GM21717 (cell line): Measurements from ENCODE around the gene CNOT2.
"Not testable (repeated sequence)": the region's sequence is repeated elsewhere in the genome, so short reads cannot be mapped to it uniquely, and the experiment has no call there.

Source experiments
- ATAC-seq: cut with Tn5 transposase; IDR thresholded peaks from one replicate; pipeline ENCODE4 v1.9.1; 2021; ENCODE audit warnings: mild to moderate bottlenecking, moderate library complexity; ENCODE audit not compliant: unreplicated experiment

CNOT2 gene

GRCh38 chr12:70304684-70305555 lies 61.7 kb downstream of the CNOT2 start:
- ATAC-seq, result not testable (repeated sequence)

- ATAC-seq, result no peak
Measured at GRCh38 chr12:70305794-70306193, 62.6 kb downstream of the CNOT2 start.

GRCh38 chr12:70306676-70307075 lies 63.4 kb downstream of the CNOT2 start:
- no peak for ATAC-seq

GRCh38 chr12:70307868-70308267 lies 64.6 kb downstream of the CNOT2 start:
- ATAC-seq, result no peak

DNA sequence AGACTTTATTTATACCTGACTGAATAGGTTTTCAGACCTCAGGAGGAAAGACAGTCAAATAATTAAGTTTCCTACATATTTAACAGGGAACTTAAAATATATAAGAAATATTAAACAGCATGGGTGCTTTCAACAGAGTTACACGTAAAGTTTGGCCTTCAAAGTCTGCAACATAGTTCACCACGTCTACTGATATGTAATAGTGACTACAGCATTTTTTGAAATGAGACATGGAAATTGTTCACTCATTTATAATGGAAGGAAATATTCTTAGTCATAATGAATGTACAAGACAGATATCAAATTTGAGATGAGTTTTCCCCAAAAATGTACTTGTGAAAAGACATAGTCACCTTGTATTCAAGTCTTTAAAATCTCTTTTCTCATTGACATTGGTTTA lies 66.1 kb downstream of the CNOT2 start:
- no peak for ATAC-seq

DNA sequence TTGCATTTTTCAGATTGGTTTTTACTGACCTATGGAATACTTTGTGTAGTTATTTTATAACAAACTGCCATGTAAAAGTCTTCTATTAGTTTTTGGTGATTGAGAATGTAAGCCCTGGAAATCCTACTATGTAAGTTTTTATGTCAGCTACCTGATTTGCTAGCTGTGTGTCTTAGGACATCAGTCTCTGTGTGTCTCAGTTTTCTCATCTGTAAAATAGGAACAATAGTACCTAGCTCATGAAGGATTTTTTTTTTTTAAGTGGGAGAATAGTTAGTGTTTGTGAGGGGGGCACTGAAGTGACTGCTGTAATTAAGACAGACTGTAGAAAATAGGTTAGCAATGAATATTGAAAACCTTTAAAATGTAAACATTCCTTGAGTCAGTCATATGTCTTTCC lies 70.9 kb downstream of the CNOT2 start:
- no peak for ATAC-seq

- peak; percentile 91 for ATAC-seq
Measured at GRCh38 chr12:70317781-70318180, 74.5 kb downstream of the CNOT2 start.

- ATAC-seq, result no peak
Measured at GRCh38 chr12:70319605-70320004, 76.4 kb downstream of the CNOT2 start.

- ATAC-seq, result no peak
Measured at GRCh38 chr12:70321191-70321590, 78.0 kb downstream of the CNOT2 start.

DNA sequence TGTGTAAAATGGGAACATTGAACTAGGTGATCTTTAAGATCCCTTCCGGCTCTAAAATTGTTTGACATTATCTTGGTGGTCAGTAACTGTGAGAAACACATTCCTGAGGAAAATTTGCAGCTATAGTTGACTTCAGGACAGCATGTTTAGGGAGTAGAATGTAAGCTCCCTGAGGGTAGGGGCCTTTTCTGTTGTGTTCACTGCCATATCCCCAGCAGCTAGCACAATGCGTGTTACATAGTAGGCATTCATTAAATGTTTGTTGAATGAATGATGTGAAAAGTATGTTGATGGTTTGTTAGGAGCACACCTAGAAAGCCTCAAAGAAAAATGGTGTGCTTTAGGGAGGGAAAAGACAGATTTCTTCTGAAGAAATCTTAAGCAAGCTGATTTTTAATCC lies 84.3 kb downstream of the CNOT2 start:
- ATAC-seq, result no peak

- ATAC-seq, result no peak
Measured at GRCh38 chr12:70329728-70330127, 86.5 kb downstream of the CNOT2 start.

DNA sequence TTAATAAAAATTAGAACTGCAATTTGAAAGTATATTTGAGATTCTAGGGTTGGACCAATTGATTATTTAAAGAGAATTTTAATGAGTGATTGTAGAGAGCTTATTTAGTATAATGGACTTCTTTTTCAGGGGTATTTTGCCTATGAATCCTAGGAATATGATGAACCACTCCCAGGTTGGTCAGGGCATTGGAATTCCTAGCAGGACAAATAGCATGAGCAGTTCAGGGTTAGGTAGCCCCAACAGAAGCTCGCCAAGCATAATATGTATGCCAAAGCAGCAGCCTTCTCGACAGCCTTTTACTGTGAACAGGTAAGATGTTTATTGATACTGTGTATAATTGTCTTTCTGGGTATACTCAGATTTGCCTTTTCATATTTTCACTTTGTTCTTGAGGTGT lies 86.9 kb downstream of the CNOT2 start:
- no peak for ATAC-seq

DNA sequence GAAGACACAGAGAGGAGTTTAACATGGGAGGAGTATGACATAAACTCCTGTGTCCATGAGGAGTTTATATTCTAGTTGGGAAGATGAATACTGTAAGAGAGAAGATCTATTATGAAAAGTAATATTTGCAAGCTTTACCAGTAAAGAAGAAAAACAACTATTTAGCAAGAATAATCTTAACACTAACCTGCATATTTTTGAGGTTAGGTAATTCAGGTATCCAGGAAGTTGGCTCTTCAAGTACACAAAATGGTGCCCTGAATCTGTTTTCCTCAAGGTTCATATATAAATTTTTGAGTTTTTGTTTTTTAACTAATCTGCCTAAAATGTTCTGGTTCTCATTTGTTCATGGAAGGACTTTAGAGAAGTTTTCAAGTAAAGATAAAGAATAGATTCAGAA lies 89.0 kb downstream of the CNOT2 start:
- ATAC-seq, result no peak

GRCh38 chr12:70334742-70335141 lies 91.5 kb downstream of the CNOT2 start:
- ATAC-seq, result no peak

DNA sequence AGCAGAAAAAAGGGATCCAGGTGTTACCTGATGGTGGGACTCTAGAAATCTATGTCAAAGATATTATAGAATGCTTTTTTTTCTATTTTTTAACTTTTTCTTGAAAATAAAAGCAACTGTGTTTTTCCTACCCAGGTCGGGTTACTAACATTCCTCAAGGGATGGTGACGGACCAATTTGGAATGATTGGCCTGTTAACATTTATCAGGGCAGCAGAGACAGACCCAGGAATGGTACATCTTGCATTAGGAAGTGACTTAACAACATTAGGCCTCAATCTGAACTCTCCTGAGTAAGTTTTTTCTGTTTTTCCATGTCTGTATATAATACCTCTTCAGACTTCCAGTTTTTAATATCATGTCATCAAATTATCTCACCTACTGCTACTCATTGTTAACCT lies 95.3 kb downstream of the CNOT2 start:
- no peak for ATAC-seq

DNA sequence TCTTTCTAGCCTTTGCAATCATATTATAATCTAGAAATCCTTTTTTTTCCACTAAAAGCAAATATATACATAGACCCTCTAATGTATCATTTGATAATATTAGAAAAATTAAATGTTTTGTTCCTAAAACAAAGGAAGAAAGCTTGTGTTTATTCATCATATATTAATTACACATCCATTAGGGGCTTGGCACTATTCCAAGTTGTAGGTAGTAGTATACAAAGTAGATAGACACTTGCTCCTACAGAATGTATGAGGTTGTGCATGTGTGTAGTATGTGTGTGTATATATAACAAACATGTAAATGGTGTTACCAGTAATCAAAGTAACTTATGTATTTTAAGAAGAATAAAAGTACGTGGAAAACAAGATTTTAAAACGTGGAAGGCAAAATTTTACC lies 107.8 kb downstream of the CNOT2 start:
- ATAC-seq, result no peak

GRCh38 chr12:70353780-70354660 lies 110.8 kb downstream of the CNOT2 start:
- ATAC-seq, result no peak

GRCh38 chr12:70354787-70355186 lies 111.6 kb downstream of the CNOT2 start:
- ATAC-seq, result no peak

DNA sequence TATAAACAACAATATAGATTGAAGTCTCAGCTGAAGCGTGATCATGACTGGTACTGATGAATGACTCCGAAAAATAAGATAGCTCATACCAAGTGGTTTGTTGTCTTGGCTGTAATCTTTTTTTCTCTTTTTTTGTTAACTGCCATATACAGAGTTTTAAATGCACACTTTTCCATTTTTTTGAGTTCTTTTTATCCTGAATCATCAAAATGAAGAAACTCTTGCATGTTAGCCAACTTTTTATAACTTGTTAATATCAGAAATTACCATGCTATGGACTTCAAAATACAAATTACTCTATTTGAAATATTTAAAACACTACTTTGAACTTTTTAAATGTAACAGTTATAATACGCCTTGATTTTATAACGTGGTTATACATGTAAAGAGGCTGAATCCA lies 112.7 kb downstream of the CNOT2 start:
- ATAC-seq, result no peak

- no peak for ATAC-seq
Measured at GRCh38 chr12:70359458-70360197, 116.4 kb downstream of the CNOT2 start.

GRCh38 chr12:70360218-70360617 lies 117.0 kb downstream of the CNOT2 start:
- no peak for ATAC-seq
